Activated T-cell treated with anti-CD3 and anti-CD28 coated beads, Interleukin-2, amount 50 U/mL, for 72 hours (primary cell): Measurements from ENCODE around the gene SYNE1. TPM values are rescaled to one million over a fixed set of nuclear protein-coding genes. Genes with fewer than 3 reads are reported as not detected.
"Not testable (repeated sequence)": the region's sequence is repeated elsewhere in the genome, so short reads cannot be mapped to it uniquely, and the experiment has no call there.

ENCODE experiments used
- ATAC-seq, 2 donors: fragments of 150-1000 bp; cut with Tn5 transposase; replicated peaks in 1 of 2; 2 replicates each; pipeline ENCODE4 v1.10.0; 2021; ENCODE audit warnings: moderate library complexity in 2 of 2, mild to moderate bottlenecking in 1 of 2
- DNase-seq, 2 donors: peaks; one replicate each; pipeline ENCODE4 v3.0.0; 2021 to 2022; ENCODE audit warnings: mixed read lengths in 1 of 2
- H3K27ac Mint-ChIP-seq: one replicate; pipeline ENCODE4 v1.8.0; 2022; ENCODE audit warnings: mild to moderate bottlenecking, moderate library complexity, mixed read lengths
- H3K27me3 Mint-ChIP-seq: one replicate; pipeline ENCODE4 v1.8.0; 2022; ENCODE audit warnings: low read depth, mixed read lengths
- H3K36me3 Mint-ChIP-seq, 2 donors: one replicate each; pipeline ENCODE4 v1.8.0; 2022; ENCODE audit warnings: mixed read lengths in 2 of 2, mild to moderate bottlenecking in 1 of 2; ENCODE audit not compliant: insufficient read depth in 2 of 2
- H3K4me1 Mint-ChIP-seq: one replicate; pipeline ENCODE4 v1.8.0; 2022; ENCODE audit warnings: low read depth, mixed read lengths
- H3K4me3 Mint-ChIP-seq, 2 donors: one replicate each; pipeline ENCODE4 v1.8.0; 2022; ENCODE audit warnings: mild to moderate bottlenecking in 2 of 2, mixed read lengths in 2 of 2, moderate library complexity in 2 of 2
- H3K9me3 Mint-ChIP-seq, 2 donors: one replicate each; pipeline ENCODE4 v1.8.0; 2022; ENCODE audit warnings: mixed read lengths in 2 of 2
- total RNA-seq, 2 donors: library from RNA; stranded (reverse); gene quantifications; one replicate each; pipeline ENCODE4 v1.2.3, GENCODE V29; 2022

The SYNE1 gene
- total RNA-seq, 2 donors from 2014 or later: 34.5 to 38.9 TPM

DNA sequence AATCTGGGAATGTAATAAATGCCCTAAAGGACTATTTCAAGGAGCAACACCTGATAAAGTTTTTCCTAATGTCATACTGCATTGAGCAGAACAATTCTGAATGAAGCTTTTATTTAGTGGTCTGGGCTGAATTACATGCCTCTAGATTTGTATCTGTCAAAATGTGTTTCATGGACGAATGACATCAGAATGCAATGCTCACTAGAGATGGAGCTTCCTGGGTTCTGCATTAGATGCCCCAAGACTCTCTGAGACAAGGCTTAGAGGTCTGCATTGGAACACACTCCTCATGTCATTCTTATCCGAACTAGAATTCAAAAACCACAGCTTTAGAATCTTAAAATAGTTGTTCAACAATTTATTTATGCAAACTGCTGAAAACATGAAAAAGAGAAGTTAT lies 62.0 kb downstream of the SYNE1 start:
- Mint-ChIP-seq H3K9me3 (no peaks in the 10 kb centered on the region), H3K27me3 (peaks cover 17% of the 10 kb centered on the region), H3K36me3 (no peaks in the 10 kb centered on the region), H3K4me1 (no peaks in the 10 kb centered on the region), H3K27ac (no peak overlapping the region), H3K4me3 (no peak overlapping the region)
- ATAC-seq: no peak
- DNase-seq: no peak

DNA sequence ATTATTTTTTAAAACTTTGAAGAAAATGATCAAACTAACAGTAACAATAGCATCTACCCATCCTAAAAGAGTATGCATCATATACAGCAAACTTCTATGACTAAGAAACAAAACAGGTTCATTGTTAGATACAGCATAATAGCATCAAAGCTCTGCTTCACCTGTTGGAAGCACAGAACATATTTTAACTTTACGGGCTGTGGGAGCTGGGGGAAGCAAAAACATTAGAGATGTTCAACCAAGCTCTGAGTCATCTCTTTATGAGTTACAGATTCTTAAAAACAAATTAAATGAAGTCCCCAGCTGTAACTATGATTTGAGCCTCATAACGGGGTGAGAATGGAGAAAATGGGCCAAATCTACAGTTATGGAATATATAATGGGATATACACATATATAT lies 63.4 kb downstream of the SYNE1 start:
- no peaks in the 10 kb centered on the region for H3K4me1 Mint-ChIP-seq
- DNase-seq: no peak
- peaks cover 18% of the 10 kb centered on the region for H3K27me3 Mint-ChIP-seq
- H3K27ac Mint-ChIP-seq: no peak overlapping the region
- no peak overlapping the region for H3K4me3 Mint-ChIP-seq
- ATAC-seq: no peak
- H3K36me3 Mint-ChIP-seq: no peaks in the 10 kb centered on the region
- no peaks in the 10 kb centered on the region for H3K9me3 Mint-ChIP-seq

- no peak for ATAC-seq
- Mint-ChIP-seq H3K4me1 (no peaks in the 10 kb centered on the region), H3K27ac (no peak overlapping the region), H3K4me3 (no peak overlapping the region), H3K36me3 (no peaks in the 10 kb centered on the region), H3K27me3 (peaks cover 18% of the 10 kb centered on the region), H3K9me3 (no peaks in the 10 kb centered on the region)
- no peak for DNase-seq
Measured at GRCh38 chr6:152572338-152573088, 64.6 kb downstream of the SYNE1 start.

GRCh38 chr6:152571943-152572337 lies 65.2 kb downstream of the SYNE1 start:
- no peaks in the 10 kb centered on the region for H3K36me3 Mint-ChIP-seq
- H3K4me1 Mint-ChIP-seq: no peaks in the 10 kb centered on the region
- no peak for DNase-seq
- no peak overlapping the region for H3K27ac Mint-ChIP-seq
- H3K27me3 Mint-ChIP-seq: peaks cover 18% of the 10 kb centered on the region
- H3K4me3 Mint-ChIP-seq: no peak overlapping the region
- ATAC-seq: no peak
- H3K9me3 Mint-ChIP-seq: no peaks in the 10 kb centered on the region

GRCh38 chr6:152571089-152571488 lies 66.1 kb downstream of the SYNE1 start:
- peaks cover 18% of the 10 kb centered on the region for H3K27me3 Mint-ChIP-seq
- no peak for DNase-seq
- no peaks in the 10 kb centered on the region for H3K36me3 Mint-ChIP-seq
- no peak for ATAC-seq
- H3K9me3 Mint-ChIP-seq: no peaks in the 10 kb centered on the region
- no peak overlapping the region for H3K27ac Mint-ChIP-seq
- no peaks in the 10 kb centered on the region for H3K4me1 Mint-ChIP-seq
- no peak overlapping the region for H3K4me3 Mint-ChIP-seq

- H3K27me3 Mint-ChIP-seq: peaks cover 12% of the 10 kb centered on the region
- H3K36me3 Mint-ChIP-seq: no peaks in the 10 kb centered on the region
- H3K9me3 Mint-ChIP-seq: no peaks in the 10 kb centered on the region
- ATAC-seq (no peak), DNase-seq (no peak)
- H3K4me1 Mint-ChIP-seq: no peaks in the 10 kb centered on the region
- H3K4me3 Mint-ChIP-seq: peak overlapping the region in 1 of 2 donors; percentile 34
- H3K27ac Mint-ChIP-seq: peak overlapping the region; percentile 85
Measured at GRCh38 chr6:152566103-152566875, 70.9 kb downstream of the SYNE1 start.

DNA sequence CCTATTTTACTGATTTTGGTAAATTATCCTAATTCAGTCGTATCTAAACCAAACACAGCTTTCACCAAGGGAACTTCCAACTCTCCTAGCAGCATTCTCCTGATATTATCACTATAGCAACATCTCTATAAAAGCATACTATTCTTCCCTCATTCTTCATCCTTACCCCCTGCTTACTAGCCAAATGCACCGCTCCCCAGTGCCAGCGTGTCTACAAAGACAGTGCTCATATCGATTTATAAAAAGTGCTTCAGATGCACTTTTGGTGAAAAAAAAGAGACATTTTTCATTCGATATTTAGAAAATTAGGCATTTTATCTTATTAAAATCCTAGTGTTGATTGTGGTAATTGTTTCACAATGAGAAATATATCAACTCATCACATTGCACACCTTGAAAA lies 74.0 kb downstream of the SYNE1 start:
- no peak overlapping the region for H3K27ac Mint-ChIP-seq
- H3K4me1 Mint-ChIP-seq: no peaks in the 10 kb centered on the region
- ATAC-seq: no peak

DNA sequence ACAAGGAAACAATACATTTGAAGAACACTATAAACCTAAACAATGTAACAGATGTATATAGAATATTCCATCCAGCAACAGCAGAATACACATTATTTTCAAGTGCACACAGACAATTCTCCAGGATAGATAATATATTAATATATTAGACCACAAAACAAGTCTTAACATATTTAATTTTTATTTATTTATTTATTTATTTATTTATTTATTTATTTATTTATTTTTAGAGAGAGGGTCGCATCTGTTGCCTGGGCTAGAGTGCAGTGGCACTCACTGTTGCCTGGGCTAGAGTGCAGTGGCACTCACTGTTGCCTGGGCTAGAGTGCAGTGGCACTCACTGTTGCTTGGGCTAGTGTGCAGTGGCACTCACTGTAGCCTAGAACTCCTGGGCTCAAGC lies 78.4 kb downstream of the SYNE1 start:
- not testable (repeated sequence) for H3K4me3 Mint-ChIP-seq, H3K27ac Mint-ChIP-seq, ATAC-seq, H3K9me3 Mint-ChIP-seq, H3K4me1 Mint-ChIP-seq, DNase-seq, H3K36me3 Mint-ChIP-seq, H3K27me3 Mint-ChIP-seq

More for the DNA sequence above, 74.0 kb downstream of the SYNE1 start:
- H3K4me3 Mint-ChIP-seq: no peak overlapping the region
- H3K36me3 Mint-ChIP-seq: no peaks in the 10 kb centered on the region
- DNase-seq: no peak
- no peaks in the 10 kb centered on the region for H3K27me3 Mint-ChIP-seq
- peaks cover 2% of the 10 kb centered on the region in 2 donors for H3K9me3 Mint-ChIP-seq

DNA sequence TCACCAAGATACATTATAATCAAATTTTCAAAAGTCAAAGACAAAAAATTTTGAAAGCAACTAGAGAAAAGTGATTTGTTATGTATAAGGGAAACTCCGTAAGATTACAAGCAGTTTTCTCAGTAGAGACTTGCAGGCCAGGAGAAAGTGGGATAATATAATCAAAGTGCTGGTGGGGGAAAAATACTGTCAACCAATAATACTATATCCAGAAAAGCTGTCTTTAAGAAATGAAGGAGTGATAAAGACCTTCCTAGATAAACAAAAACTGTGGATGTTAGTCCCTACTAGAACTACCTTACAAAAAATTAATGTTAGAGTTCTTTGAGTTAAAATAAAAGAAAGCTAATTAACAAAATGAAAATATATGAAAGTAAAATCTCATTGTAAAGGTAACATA lies 79.7 kb downstream of the SYNE1 start:
- Mint-ChIP-seq H3K36me3 (peaks cover 4 to 5% of the 10 kb centered on the region in 2 donors), H3K27me3 (peaks cover 7% of the 10 kb centered on the region), H3K4me3 (no peak overlapping the region), H3K27ac (no peak overlapping the region), H3K9me3 (peaks cover 2 to 8% of the 10 kb centered on the region in 2 donors), H3K4me1 (no peaks in the 10 kb centered on the region)
- DNase-seq (no peak), ATAC-seq (no peak)

GRCh38 chr6:152554851-152555250 lies 82.3 kb downstream of the SYNE1 start:
- H3K4me1 Mint-ChIP-seq: no peaks in the 10 kb centered on the region
- DNase-seq (no peak), ATAC-seq (no peak)
- H3K27me3 Mint-ChIP-seq: peaks cover 16% of the 10 kb centered on the region
- H3K9me3 Mint-ChIP-seq: peaks cover 2 to 8% of the 10 kb centered on the region in 2 donors
- H3K27ac Mint-ChIP-seq: no peak overlapping the region
- H3K36me3 Mint-ChIP-seq: peaks cover 4 to 5% of the 10 kb centered on the region in 2 donors
- H3K4me3 Mint-ChIP-seq: no peak overlapping the region

GRCh38 chr6:152552616-152553209 lies 84.4 kb downstream of the SYNE1 start:
- ATAC-seq: peak; percentile 60 to 61
- H3K36me3 Mint-ChIP-seq: peaks cover 4 to 5% of the 10 kb centered on the region in 2 donors
- H3K27me3 Mint-ChIP-seq: peaks cover 21% of the 10 kb centered on the region
- peaks cover 0 to 3% of the 10 kb centered on the region in 2 donors for H3K9me3 Mint-ChIP-seq
- no peak overlapping the region for H3K27ac Mint-ChIP-seq
- H3K4me3 Mint-ChIP-seq: no peak overlapping the region
- no peaks in the 10 kb centered on the region for H3K4me1 Mint-ChIP-seq
- DNase-seq: peak; percentile 18 to 37

DNA sequence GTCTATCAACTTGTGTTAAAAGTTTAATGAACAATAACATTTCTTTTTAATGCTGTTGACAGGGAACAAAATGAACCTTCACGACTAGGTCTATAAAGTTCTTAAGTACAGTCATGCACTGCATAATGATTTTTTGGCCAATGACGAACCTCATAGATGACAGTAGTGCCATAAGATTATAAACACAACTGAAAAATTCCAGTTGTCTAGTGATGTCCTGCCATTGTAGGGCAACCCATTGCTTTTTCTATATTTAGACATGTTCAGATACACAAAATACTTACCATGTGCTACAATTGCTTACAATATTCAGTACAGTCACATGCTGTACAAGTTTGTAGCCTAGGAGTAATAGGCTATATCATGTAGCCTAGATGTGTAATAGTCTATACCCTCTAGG lies 93.6 kb downstream of the SYNE1 start:
- no peak overlapping the region for H3K4me3 Mint-ChIP-seq
- H3K27ac Mint-ChIP-seq: no peak overlapping the region
- no peak for ATAC-seq
- no peak for DNase-seq
- H3K36me3 Mint-ChIP-seq: no peaks in the 10 kb centered on the region
- no peaks in the 10 kb centered on the region for H3K4me1 Mint-ChIP-seq
- no peaks in the 10 kb centered on the region for H3K27me3 Mint-ChIP-seq
- peaks cover 0 to 2% of the 10 kb centered on the region in 2 donors for H3K9me3 Mint-ChIP-seq

- Mint-ChIP-seq H3K36me3 (no peaks in the 10 kb centered on the region), H3K27me3 (no peaks in the 10 kb centered on the region), H3K27ac (no peak overlapping the region), H3K4me1 (no peaks in the 10 kb centered on the region), H3K9me3 (no peaks in the 10 kb centered on the region), H3K4me3 (no peak overlapping the region)
- ATAC-seq (no peak), DNase-seq (no peak)
Measured at GRCh38 chr6:152540381-152540780, 96.8 kb downstream of the SYNE1 start.
